HG03103 (cell line): ENCODE measurements around the gene NR0B1.

Source experiments
- ATAC-seq: cut with Tn5 transposase; IDR thresholded peaks from one replicate; pipeline ENCODE4 v1.9.1; 2021; ENCODE audit warnings: low read depth; ENCODE audit not compliant: unreplicated experiment

The NR0B1 gene

DNA sequence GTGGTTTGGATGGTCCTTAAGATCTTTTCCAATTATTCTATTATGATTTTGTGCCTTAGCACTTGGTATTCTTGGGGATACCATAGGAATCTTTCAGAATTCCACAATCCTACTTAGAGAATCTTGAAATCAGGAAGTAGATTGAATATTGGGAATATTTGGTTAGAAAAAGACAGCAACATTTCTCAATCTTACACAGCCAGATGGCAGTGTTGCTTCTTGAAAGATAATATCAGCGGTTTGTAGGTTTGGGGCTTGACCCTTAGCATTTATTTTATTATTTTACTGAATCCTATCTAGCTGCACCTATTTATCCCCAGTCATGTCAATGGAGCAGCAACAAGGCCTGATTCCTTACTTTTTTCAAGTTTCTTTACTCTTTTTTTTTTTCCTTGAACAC is 33.7 kb downstream of the NR0B1 start:
- no peak for ATAC-seq

- no peak for ATAC-seq
These were observed 38.6 kb downstream of the NR0B1 start for GRCh38 chrX:30270639-30271038.

GRCh38 chrX:30262763-30263162 is 46.4 kb downstream of the NR0B1 start:
- ATAC-seq: no peak

DNA sequence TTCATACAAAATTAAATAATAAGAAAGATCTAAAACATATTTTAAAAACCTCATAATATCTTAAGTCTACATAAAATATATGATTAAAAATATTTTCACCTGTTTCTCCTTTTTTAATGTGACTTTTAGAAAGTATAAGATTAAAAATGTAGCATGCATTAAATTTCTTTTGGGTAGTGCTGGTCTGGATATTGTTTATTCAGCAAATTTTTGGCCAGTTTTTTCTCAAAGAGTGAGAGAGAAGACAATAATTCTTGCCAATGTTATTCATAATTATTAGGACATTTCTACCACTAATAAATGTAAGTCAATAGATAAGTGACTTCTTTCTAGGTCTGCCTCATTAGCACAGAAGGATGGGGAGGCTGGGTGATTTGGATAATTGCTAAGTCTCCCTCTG is 48.2 kb downstream of the NR0B1 start:
- no peak for ATAC-seq

DNA sequence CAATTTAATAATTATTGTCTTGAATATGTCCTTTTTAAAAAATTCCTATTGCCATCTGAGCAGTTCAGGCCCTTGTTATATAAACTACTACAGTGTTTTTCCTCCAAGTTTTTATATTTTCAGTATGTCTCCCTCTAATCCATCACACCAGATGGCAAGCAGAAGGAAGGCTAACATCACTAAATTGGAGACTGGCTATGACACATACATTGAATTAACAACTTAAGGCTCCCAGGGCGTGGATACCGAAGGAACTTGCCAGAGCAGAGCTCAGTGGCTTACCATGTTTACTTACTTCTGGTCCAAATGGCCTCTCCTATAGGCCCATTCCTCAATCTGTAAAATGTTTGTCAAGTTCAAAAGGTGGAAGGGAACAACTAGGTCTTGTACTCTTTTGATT is 49.3 kb downstream of the NR0B1 start:
- no peak for ATAC-seq
